Mesothelial cell of epicardium (in vitro differentiated cells): ENCODE data around the gene PDGFD. TPM values are rescaled to one million over a fixed set of nuclear protein-coding genes. Genes with fewer than 3 reads are reported as not detected.

Source experiments
- DNase-seq, 2 experiments: peaks; one replicate each; pipeline ENCODE4 v3.0.0; 2021; ENCODE audit warnings: low spot score in 2 of 2; ENCODE audit not compliant: unreplicated experiment in 2 of 2
- H3K27ac Mint-ChIP-seq: 2 replicates; pipeline ENCODE4 v1.8.0; 2021; ENCODE audit warnings: mixed read lengths
- H3K27me3 Mint-ChIP-seq: 2 replicates; pipeline ENCODE4 v1.8.0; 2021; ENCODE audit warnings: low read depth, mixed read lengths
- H3K36me3 Mint-ChIP-seq: 2 replicates; pipeline ENCODE4 v1.8.0; 2021; ENCODE audit warnings: mixed read lengths
- H3K4me1 Mint-ChIP-seq: 2 replicates; pipeline ENCODE4 v1.8.0; 2021; ENCODE audit warnings: mixed read lengths
- H3K4me3 Mint-ChIP-seq: 2 replicates; pipeline ENCODE4 v1.8.0; 2021; ENCODE audit warnings: mild to moderate bottlenecking, moderate library complexity, mixed read lengths
- H3K9me3 Mint-ChIP-seq: 2 replicates; pipeline ENCODE4 v1.8.0; 2021; ENCODE audit warnings: mixed read lengths
- total RNA-seq: library from RNA; stranded (reverse); gene quantifications from 3 replicates; pipeline ENCODE4 v1.2.1, GENCODE V29; 2021
- TF ChIP-seq, protein P1 (sequence below): fragments of 200-600 bp; sonication (generic); IDR thresholded peaks from one replicate; pipeline ENCODE4 v1.5.0; 2021; ENCODE audit warnings: antibody characterized with exemption; ENCODE audit not compliant: unreplicated experiment

PDGFD gene
- total RNA-seq, 1 donor from 2014 or later = 29.1 TPM

GRCh38 chr11:104146421-104146820, 17.5 kb downstream of the PDGFD start:
- Mint-ChIP-seq H3K27me3 (no peaks in the 10 kb centered on the region), H3K4me3 (no peak overlapping the region), H3K9me3 (peaks cover 9% of the 10 kb centered on the region), H3K4me1 (peaks cover 19% of the 10 kb centered on the region), H3K27ac (no peak overlapping the region), H3K36me3 (peaks cover 3% of the 10 kb centered on the region)
- TF ChIP-seq, protein P1, sequence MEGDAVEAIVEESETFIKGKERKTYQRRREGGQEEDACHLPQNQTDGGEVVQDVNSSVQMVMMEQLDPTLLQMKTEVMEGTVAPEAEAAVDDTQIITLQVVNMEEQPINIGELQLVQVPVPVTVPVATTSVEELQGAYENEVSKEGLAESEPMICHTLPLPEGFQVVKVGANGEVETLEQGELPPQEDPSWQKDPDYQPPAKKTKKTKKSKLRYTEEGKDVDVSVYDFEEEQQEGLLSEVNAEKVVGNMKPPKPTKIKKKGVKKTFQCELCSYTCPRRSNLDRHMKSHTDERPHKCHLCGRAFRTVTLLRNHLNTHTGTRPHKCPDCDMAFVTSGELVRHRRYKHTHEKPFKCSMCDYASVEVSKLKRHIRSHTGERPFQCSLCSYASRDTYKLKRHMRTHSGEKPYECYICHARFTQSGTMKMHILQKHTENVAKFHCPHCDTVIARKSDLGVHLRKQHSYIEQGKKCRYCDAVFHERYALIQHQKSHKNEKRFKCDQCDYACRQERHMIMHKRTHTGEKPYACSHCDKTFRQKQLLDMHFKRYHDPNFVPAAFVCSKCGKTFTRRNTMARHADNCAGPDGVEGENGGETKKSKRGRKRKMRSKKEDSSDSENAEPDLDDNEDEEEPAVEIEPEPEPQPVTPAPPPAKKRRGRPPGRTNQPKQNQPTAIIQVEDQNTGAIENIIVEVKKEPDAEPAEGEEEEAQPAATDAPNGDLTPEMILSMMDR = no peak
- DNase-seq = no peak

DNA sequence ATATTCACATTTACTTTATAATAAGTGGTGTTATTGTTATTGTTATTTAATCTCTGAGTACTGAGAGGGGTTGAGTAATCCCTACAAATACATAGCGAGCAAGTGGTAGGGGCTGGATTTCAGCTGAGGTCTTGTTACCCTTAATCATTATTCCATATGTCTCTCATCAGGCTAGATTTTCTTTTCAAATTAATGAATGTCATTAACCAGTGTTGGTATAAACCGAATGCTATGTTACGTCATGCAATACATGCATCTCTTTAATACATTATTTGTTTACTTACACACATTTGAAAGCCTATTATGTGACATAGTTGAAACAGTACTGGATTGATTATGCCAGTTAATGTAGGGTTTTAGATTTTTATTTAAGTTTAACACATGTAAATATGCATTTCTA, 18.9 kb downstream of the PDGFD start:
- DNase-seq = no peak
- Mint-ChIP-seq H3K4me3 (no peak overlapping the region), H3K9me3 (no peaks in the 10 kb centered on the region), H3K27ac (no peak overlapping the region), H3K36me3 (no peaks in the 10 kb centered on the region), H3K27me3 (no peaks in the 10 kb centered on the region), H3K4me1 (peaks cover 23% of the 10 kb centered on the region)
- TF ChIP-seq, protein P1 = no peak

- Mint-ChIP-seq H3K9me3 (no peaks in the 10 kb centered on the region), H3K4me3 (no peak overlapping the region), H3K36me3 (no peaks in the 10 kb centered on the region), H3K4me1 (peaks cover 23% of the 10 kb centered on the region), H3K27ac (no peak overlapping the region), H3K27me3 (no peaks in the 10 kb centered on the region)
- TF ChIP-seq, protein P1 = no peak
- no peak for DNase-seq
These were observed 21.2 kb downstream of the PDGFD start for GRCh38 chr11:104142698-104143097.

- TF ChIP-seq, protein P1 = no peak
- H3K27ac Mint-ChIP-seq = no peak overlapping the region
- peaks cover 4% of the 10 kb centered on the region for H3K4me1 Mint-ChIP-seq
- H3K27me3 Mint-ChIP-seq = no peaks in the 10 kb centered on the region
- peaks cover 2% of the 10 kb centered on the region for H3K36me3 Mint-ChIP-seq
- DNase-seq = no peak
- H3K9me3 Mint-ChIP-seq = peaks cover 3% of the 10 kb centered on the region
- no peak overlapping the region for H3K4me3 Mint-ChIP-seq
These were observed 27.1 kb downstream of the PDGFD start for GRCh38 chr11:104136861-104137260.

- Mint-ChIP-seq H3K4me1 (no peaks in the 10 kb centered on the region), H3K27me3 (no peaks in the 10 kb centered on the region), H3K4me3 (no peak overlapping the region), H3K36me3 (peaks cover 2% of the 10 kb centered on the region), H3K27ac (no peak overlapping the region), H3K9me3 (peaks cover 3% of the 10 kb centered on the region)
- DNase-seq = no peak
- TF ChIP-seq, protein P1 = no peak
These were observed 29.2 kb downstream of the PDGFD start for GRCh38 chr11:104134745-104135144.

DNA sequence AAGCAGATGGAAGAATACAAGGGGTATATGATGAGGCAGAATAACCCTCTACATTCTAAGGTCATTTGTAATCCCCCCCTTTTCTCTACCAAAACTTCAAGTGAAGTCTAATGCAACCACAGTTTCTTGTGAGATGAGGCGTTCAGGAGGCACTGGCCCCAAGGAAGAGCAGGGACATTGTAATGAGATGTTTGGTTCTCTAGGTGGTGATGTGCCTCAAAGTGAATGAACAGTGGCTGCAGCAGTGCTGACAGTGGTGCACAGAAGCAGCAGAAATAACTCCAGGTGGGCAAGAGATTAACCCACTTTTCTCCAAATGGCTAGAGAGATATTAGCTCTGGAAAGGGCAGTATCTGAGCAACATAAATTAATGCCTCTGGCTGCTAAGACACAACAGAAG, 33.8 kb downstream of the PDGFD start:
- TF ChIP-seq, protein P1 = no peak
- H3K27me3 Mint-ChIP-seq = no peaks in the 10 kb centered on the region
- H3K36me3 Mint-ChIP-seq = peaks cover 2% of the 10 kb centered on the region
- DNase-seq = no peak
- H3K4me3 Mint-ChIP-seq = no peak overlapping the region
- no peak overlapping the region for H3K27ac Mint-ChIP-seq
- peaks cover 3% of the 10 kb centered on the region for H3K9me3 Mint-ChIP-seq
- peaks cover 4% of the 10 kb centered on the region for H3K4me1 Mint-ChIP-seq
